Endothelial cell of umbilical vein (primary cell): ENCODE results near the gene POLR3GL.

Experiments used
- EZH2 ChIP-seq: IDR thresholded peaks from 2 replicates; pipeline ENCODE4 v1.6.1; 2012; ENCODE audit warnings: borderline replicate concordance, low read depth, mild to moderate bottlenecking, moderate library complexity, low read length, inconsistent platforms; ENCODE audit not compliant: severe bottlenecking
- MYC ChIP-seq: IDR thresholded peaks from one replicate; pipeline ENCODE4 v1.6.1; 2011; ENCODE audit warnings: mild to moderate bottlenecking, low read depth, low read length
- POLR2A ChIP-seq: IDR thresholded peaks from 2 replicates; pipeline ENCODE4 v1.6.1; 2012; ENCODE audit warnings: low read depth, mild to moderate bottlenecking, control low read depth, low read length
- TF ChIP-seq, protein P1 (sequence below), 2 donors: IDR thresholded peaks; 1 replicate in 1 of 2; 2 replicates in 1 of 2; pipeline ENCODE4 v1.5.1; 2011; ENCODE audit warnings: low read length in 2 of 2, mild to moderate bottlenecking in 2 of 2, moderate library complexity in 2 of 2, control low read depth in 1 of 2, inconsistent platforms in 1 of 2, low read depth in 1 of 2; ENCODE audit not compliant: insufficient read depth in 1 of 2; ENCODE audit errors: extremely low read depth in 1 of 2

DNA sequence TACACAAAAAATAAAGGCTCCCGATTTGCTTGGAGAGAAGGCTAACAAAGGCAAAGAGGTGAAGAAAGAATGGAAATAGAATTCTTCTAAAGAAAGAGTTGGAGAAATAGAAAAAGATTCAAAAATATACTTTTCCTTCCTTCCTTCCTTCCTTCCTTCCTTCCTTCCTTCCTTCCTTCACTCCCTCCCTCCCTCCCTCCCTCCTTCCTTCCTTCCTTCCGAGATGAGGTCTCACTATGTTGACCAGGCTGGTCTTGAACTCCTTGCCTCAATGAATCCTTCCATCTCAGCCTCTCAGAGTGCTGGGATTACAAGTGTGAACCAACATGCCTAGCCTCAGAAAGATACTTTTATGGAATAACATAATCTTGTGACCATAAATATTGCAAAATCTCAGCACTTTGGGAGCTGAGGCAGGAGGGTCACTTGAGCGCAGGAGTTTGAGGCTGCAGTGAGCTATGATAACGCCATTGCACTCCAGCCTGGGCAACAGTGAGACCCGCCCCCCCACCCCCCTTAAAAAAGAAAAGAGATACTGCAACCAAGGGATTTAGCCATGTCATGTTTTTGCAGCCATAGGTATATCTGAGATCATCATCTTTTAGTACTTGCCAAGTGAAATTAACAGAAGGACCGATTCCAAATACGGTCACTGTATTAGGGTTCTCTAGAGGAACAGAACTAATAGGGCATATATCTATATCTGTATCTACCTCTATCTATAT, 58.1 kb downstream of the POLR3GL start:
- TF ChIP-seq, protein P1, sequence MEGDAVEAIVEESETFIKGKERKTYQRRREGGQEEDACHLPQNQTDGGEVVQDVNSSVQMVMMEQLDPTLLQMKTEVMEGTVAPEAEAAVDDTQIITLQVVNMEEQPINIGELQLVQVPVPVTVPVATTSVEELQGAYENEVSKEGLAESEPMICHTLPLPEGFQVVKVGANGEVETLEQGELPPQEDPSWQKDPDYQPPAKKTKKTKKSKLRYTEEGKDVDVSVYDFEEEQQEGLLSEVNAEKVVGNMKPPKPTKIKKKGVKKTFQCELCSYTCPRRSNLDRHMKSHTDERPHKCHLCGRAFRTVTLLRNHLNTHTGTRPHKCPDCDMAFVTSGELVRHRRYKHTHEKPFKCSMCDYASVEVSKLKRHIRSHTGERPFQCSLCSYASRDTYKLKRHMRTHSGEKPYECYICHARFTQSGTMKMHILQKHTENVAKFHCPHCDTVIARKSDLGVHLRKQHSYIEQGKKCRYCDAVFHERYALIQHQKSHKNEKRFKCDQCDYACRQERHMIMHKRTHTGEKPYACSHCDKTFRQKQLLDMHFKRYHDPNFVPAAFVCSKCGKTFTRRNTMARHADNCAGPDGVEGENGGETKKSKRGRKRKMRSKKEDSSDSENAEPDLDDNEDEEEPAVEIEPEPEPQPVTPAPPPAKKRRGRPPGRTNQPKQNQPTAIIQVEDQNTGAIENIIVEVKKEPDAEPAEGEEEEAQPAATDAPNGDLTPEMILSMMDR (IDR thresholded peaks at IDR 0.05; ENCODE audit: extremely low read depth in 1 of 2, insufficient read depth in 1 of 2, low read depth in 1 of 2, low read length in 2 of 2) = no peak
- TF ChIP-seq POLR2A = no peak
- TF ChIP-seq MYC = no peak
- TF ChIP-seq EZH2 = no peak
